AG09319 (cell line): ENCODE data around the gene SLC30A10.

Experiments
- DNase-seq: peaks from one replicate; pipeline ENCODE4 v3.0.0-alpha.2; 2010; ENCODE audit warnings: low read depth; ENCODE audit errors: extremely low read depth
- TF ChIP-seq, protein P1 (sequence below): IDR thresholded peaks from 2 replicates; pipeline ENCODE4 v1.5.1; 2011; ENCODE audit warnings: low read depth, mild to moderate bottlenecking, inconsistent platforms, low read length, moderate library complexity

Gene SLC30A10

DNA sequence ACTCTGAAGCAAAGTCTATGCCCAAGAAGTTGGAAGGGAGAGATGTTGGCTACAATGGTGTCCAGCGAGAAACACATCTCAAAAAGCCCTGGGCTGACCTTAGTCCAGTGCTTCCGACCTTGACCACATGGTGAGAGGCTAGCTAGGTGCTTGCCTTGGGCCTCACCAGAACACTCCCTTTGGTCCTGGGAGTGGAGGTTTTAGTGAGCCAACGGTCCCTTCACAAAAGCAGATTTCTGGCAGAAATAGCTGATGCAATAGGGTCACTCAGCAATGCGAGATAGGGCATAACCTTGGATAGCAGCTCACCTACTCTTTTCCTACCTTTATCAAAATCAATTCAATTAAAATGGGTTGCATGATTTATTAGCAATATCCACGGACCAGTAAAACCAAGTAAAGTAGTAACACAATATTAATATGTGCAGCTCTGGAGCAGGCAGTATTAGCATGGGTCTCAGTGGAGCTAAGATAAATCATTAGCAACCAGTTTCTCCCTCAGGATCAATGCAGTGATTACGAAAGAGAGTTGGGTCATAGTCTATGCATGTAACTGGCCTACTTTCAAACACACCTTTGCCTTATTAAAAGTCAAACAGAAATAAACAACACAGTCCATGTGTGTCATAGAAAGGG is 1.9 kb downstream of the SLC30A10 start:
- TF ChIP-seq, protein P1, sequence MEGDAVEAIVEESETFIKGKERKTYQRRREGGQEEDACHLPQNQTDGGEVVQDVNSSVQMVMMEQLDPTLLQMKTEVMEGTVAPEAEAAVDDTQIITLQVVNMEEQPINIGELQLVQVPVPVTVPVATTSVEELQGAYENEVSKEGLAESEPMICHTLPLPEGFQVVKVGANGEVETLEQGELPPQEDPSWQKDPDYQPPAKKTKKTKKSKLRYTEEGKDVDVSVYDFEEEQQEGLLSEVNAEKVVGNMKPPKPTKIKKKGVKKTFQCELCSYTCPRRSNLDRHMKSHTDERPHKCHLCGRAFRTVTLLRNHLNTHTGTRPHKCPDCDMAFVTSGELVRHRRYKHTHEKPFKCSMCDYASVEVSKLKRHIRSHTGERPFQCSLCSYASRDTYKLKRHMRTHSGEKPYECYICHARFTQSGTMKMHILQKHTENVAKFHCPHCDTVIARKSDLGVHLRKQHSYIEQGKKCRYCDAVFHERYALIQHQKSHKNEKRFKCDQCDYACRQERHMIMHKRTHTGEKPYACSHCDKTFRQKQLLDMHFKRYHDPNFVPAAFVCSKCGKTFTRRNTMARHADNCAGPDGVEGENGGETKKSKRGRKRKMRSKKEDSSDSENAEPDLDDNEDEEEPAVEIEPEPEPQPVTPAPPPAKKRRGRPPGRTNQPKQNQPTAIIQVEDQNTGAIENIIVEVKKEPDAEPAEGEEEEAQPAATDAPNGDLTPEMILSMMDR: no peak
- DNase-seq: no peak

DNA sequence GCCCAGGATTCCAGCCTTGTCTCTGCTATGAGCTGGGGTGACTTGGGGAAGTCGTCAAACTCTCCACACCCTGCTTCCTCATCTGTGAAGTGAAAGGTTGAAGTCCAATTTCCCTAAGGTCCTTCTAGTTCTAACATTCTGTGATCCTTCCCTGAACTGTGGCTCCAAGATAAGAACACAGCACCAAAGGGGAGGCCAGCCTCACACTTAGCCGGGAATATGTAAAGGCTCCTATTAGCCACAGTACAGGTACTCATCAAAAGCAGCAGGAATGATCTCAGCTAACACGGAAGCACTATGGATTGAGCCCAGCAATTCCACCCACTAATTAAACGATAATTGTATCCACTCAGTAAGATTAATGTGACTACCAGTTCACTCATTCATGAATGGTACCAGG is 4.0 kb downstream of the SLC30A10 start:
- TF ChIP-seq, protein P1: no peak
- no peak for DNase-seq

DNA sequence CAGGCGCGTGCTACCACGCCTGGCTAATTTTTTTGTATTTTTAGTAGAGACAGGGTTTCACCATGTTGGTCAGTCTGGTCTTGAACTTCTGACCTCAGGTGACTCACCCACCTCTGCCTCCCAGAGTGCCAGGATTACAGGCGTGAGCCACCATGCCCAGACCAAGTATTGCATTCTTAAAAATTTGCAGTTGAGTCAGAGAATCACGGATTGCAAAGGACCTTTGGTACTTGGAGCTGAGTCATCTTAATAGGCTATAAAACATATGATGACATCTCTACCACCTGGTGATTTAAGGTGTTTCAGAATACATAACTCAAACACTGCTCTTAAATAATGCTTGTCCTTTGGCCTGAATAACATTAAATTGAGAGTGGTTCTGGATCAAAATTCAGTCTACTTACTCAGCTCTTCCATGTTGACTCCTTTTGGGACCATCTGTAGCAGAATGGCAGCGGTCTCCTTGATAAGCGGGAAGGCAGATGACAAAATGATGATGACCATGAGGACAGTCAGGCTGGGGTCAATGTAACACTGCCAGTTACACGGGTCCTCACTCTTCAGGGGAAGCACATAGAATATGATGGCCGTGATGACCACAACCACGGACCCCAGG is 10.4 kb downstream of the SLC30A10 start:
- TF ChIP-seq, protein P1: no peak
- DNase-seq: no peak

DNA sequence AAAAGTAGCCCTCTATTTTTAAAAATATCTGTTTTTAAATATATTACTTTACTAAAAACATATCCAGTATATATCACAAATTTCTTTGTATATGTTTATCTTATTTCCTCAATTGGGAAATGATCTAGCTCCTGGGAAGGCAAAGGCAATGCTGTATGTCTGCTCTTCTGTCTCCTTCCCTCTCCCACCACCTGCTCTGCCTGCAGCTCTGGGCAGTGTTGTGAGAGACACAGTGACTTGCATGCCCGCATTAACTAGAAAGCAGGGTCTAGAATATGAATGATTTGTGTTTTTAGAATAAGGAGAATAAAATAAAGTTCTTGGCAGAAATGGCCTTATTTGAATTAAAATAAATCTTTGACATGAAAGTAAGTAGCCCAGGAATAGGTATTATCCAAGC is 11.1 kb downstream of the SLC30A10 start:
- TF ChIP-seq, protein P1: no peak

DNA sequence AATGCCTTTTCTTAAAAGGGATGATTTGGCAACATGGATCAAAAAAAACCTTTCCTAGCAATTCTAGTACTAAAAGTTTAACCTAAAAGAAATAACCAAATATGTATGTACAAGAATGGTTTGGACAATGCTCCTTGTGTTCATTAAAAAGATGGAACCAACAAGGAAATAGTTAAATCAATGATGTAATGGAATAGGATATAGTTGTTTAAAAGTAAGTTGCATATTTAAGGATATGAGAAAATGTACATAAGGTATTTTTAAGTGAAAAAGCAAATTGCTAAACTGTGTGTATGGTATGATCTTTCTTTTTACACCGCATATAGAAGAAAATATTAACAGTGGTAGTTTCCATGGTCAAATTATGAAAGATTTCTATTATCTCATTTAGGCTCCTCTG is 12.1 kb downstream of the SLC30A10 start:
- TF ChIP-seq, protein P1: no peak
- DNase-seq: no peak

More for the DNA sequence above, 11.1 kb downstream of the SLC30A10 start:
- no peak for DNase-seq

DNA sequence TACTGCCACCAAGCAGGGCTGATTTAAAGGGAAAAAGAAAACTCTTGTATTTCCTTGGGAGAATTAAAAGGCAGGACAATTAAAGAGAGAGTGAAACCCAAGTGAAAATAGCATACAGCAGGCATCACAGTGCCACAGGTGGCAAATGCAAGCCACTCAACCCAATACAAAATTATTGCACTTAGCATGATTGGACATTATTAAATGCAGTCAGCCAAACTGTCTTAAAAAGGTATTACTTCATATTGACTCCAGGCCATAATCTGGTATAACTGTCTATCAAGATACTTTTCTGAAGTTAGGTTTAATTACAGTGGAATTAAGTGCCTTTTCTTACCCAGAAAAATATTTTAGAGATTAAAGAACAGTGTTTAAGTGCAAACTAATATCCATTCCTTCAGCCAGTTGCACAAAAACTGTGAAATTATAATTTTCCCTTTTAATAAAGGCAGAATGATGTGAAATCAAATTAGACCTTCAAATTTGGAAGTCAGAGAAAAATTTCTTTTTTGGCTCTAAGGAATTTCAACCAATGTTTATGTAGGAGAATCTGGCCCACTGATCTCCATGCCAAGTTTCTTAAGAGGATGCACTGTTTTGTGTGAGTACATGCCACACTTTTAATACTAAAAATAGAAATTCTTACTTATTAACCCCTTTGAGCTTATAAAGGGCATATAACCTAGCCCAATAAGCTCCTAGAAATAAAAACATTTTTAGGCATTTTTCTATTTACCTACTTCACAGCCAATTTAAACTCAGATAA is 15.2 kb downstream of the SLC30A10 start:
- DNase-seq: no peak
- TF ChIP-seq, protein P1: no peak

DNA sequence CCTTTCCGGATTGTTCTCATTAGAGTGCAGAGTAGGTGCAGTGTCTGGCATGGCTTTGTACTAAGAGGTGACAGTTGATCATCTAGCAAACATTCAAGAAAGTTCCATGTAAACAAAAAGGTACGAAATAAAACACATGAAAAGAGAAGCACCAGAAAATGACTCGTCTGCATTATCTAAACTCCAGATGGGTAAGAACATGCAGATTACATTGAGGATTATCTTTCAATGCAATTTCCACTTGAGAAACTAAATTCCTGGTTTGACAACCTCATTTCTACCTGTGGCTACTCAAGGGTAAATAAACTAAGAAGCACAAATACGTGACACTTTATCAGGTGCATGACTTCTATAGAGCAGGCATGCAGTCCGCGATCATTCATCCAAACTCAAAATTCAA is 17.6 kb downstream of the SLC30A10 start:
- no peak for DNase-seq
- TF ChIP-seq, protein P1: no peak
